Transverse colon (tissue), 4 donors: ENCODE data around the gene CLEC3B. TPM values are rescaled to one million over a fixed set of nuclear protein-coding genes. Genes with fewer than 3 reads are reported as not detected.

Experiments used
- DNase-seq: peaks from one replicate; pipeline ENCODE4 v3.0.0-alpha.2; 2019
- H3K27ac ChIP-seq, 4 donors: fragments of 200-600 bp; sonication (generic); 2 replicates each; pipeline ENCODE4 v1.5.1; 2016 to 2018; ENCODE audit warnings: inconsistent platforms in 4 of 4
- H3K27me3 ChIP-seq: fragments of 200-600 bp; sonication (generic); 2 replicates; pipeline ENCODE4 v1.5.1; 2017; ENCODE audit warnings: inconsistent platforms
- H3K36me3 ChIP-seq, 4 donors: fragments of 200-600 bp; sonication (generic); 2 replicates each; pipeline ENCODE4 v1.5.1; 2017 to 2019; ENCODE audit warnings: inconsistent platforms in 4 of 4
- H3K4me1 ChIP-seq, 4 donors: fragments of 200-600 bp; sonication (generic); 2 replicates each; pipeline ENCODE4 v1.5.1; 2017 to 2020; ENCODE audit warnings: inconsistent platforms in 4 of 4
- H3K4me3 ChIP-seq, 4 donors: fragments of 200-600 bp; sonication (generic); 1 replicate in 1 of 4; 2 replicates in 3 of 4; pipeline versions ENCODE4 v1.5.1 to v1.6.1; 2017 to 2019; ENCODE audit warnings: inconsistent platforms in 4 of 4
- H3K9me3 ChIP-seq, 2 donors: fragments of 200-600 bp; sonication (generic); 2 replicates each; pipeline ENCODE4 v1.5.1; 2017 to 2019; ENCODE audit warnings: inconsistent platforms in 2 of 2
- CTCF ChIP-seq, 5 experiments: fragments of 200-600 bp in 3 of 5; fragments of 450-650 bp in 2 of 5; sonication (generic) in 3 of 5; IDR thresholded peaks; 1 replicate in 2 of 5; 2 replicates in 3 of 5; pipeline ENCODE4 v1.5.1; 2016 to 2017; ENCODE audit warnings: antibody characterized with exemption in 5 of 5, inconsistent platforms in 3 of 5, mild to moderate bottlenecking in 2 of 5, moderate library complexity in 1 of 5
- EP300 ChIP-seq: sonication (generic); formaldehyde crosslinking; IDR thresholded peaks from one replicate; pipeline ENCODE4 v1.6.1; 2017; ENCODE audit warnings: antibody characterized with exemption, low read depth
- POLR2A ChIP-seq: fragments of 450-650 bp; IDR thresholded peaks from one replicate; pipeline ENCODE4 v1.6.1; 2016; ENCODE audit warnings: antibody characterized with exemption, mild to moderate bottlenecking, moderate library complexity
- POLR2AphosphoS5 ChIP-seq, 3 donors: sonication (generic); formaldehyde crosslinking; IDR thresholded peaks; one replicate each; pipeline ENCODE4 v1.6.1; 2016; ENCODE audit warnings: antibody characterized with exemption in 3 of 3
- WGBS, 2 donors: methylation state at CpG; one replicate each; pipeline ENCODE4 v1.1.5; 2018; ENCODE audit warnings: low coverage in 1 of 2; 5-methylcytosine and 5-hydroxymethylcytosine counted together
- in situ Hi-C, 4 donors: fragments of 200-750 bp; cut with MboI; loops; one replicate each; pipeline versions ENCODE4 v1.15.0 to v1.15.1; 2017; ENCODE audit warnings: low sequenced_read_pairs in 3 of 4, low pct_ligation_motif_present in 1 of 4, low pct_unique_long_range_greater_than_20kb in 1 of 4
- intact Hi-C: fragments of 100-400 bp; cut with DNase I; formaldehyde crosslinking; loops from one replicate; pipeline ENCODE4 v1.15.1; 2023; ENCODE audit warnings: low total_unique reads
- total RNA-seq, 4 donors: library from RNA; depleted of rRNA; stranded (reverse); fragments of >200 nt; gene quantifications; one replicate each; pipeline ENCODE4 v1.1.0, GENCODE V29; 2016

The CLEC3B gene
- total RNA-seq, 4 donors from 2014 or later: 6.0 to 70.7 (median 16.4) TPM

- TF ChIP-seq POLR2AphosphoS5 (IDR thresholded peaks at IDR 0.05) (no peak), CTCF (IDR thresholded peaks at IDR 0.05) (no peak), EP300 (no peak), POLR2A (no peak)
- no peaks in the 10 kb centered on the region for H3K36me3 ChIP-seq
- peaks cover 0 to 24% (median 9%) of the 10 kb centered on the region in 4 donors for H3K4me1 ChIP-seq
- no peaks in the 10 kb centered on the region for H3K9me3 ChIP-seq
- no peak overlapping the region for H3K27ac ChIP-seq
- WGBS, 2 donors: 76% methylated on average over 2 of the region's 2 CpGs; no CpG with 5 or more reads in 1 of the 2 donors
- in situ Hi-C loops: loop anchor here (5.0 to 25.0 kb wide), 5 partner anchors 171 to 621 kb away; no protein-coding TSS in a partner anchor
- DNase-seq: no peak
- H3K27me3 ChIP-seq: no peaks in the 10 kb centered on the region
- no peak overlapping the region for H3K4me3 ChIP-seq
- intact Hi-C loops: loop anchor here (5.0 kb wide), 1 partner anchor 171 kb away; no protein-coding TSS in a partner anchor
Measured at GRCh38 chr3:45041666-45042065, 15.6 kb downstream of the CLEC3B start.

DNA sequence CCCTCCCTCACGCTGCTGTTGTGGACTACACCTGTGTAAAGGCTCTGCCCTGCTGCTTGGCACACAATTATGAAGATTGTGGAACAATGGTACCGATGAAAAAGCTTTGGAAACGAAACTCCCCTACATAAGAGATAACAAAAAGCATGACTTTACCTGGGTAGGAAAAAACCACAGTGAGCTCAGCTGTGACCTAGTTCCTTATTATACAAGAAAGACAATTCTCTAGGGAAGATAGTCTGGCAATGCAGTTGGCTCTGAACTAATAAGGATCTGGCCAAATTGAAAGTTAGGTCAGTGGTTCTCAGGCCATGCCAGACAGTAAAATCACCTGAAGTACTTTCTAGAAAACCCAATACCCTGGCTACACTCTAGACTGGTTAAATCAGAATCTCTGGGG lies 16.1 kb downstream of the CLEC3B start:
- WGBS, 2 donors: 57 to 67% methylated on average over 2 to 3 of the region's 3 CpGs
- TF ChIP-seq POLR2A (no peak), POLR2AphosphoS5 (IDR thresholded peaks at IDR 0.05) (no peak), CTCF (IDR thresholded peaks at IDR 0.05) (no peak), EP300 (no peak)
- no peak overlapping the region for H3K4me3 ChIP-seq
- no peak for DNase-seq
- no peaks in the 10 kb centered on the region for H3K9me3 ChIP-seq
- peaks cover 0 to 19% (median 6%) of the 10 kb centered on the region in 4 donors for H3K4me1 ChIP-seq
- H3K27ac ChIP-seq: no peak overlapping the region
- intact Hi-C loops (loop anchor here (5.0 kb wide), 1 partner anchor 170 kb away; no protein-coding TSS in a partner anchor), in situ Hi-C loops (loop anchor here (5.0 to 25.0 kb wide), 5 partner anchors 170 to 620 kb away; no protein-coding TSS in a partner anchor)
- no peaks in the 10 kb centered on the region for H3K36me3 ChIP-seq
- no peaks in the 10 kb centered on the region for H3K27me3 ChIP-seq

- in situ Hi-C loops (loop anchor here (5.0 to 25.0 kb wide), 5 partner anchors 168 to 618 kb away; no protein-coding TSS in a partner anchor), intact Hi-C loops (loop anchor here (5.0 kb wide), 1 partner anchor 168 kb away; no protein-coding TSS in a partner anchor)
- DNase-seq: no peak
- TF ChIP-seq EP300 (no peak), CTCF (IDR thresholded peaks at IDR 0.05) (no peak), POLR2A (no peak), POLR2AphosphoS5 (IDR thresholded peaks at IDR 0.05) (no peak)
- Histone ChIP-seq H3K27ac (peak overlapping the region; percentile 7 to 47 (median 29)), H3K9me3 (no peaks in the 10 kb centered on the region), H3K4me3 (no peak overlapping the region), H3K4me1 (peaks cover 0 to 19% (median 6%) of the 10 kb centered on the region in 4 donors), H3K36me3 (no peaks in the 10 kb centered on the region), H3K27me3 (no peaks in the 10 kb centered on the region)
- WGBS, 2 donors: 75 to 76% methylated on average over 2 of the region's 2 CpGs
Measured at GRCh38 chr3:45043728-45044299, 17.7 kb downstream of the CLEC3B start.

- WGBS, 2 donors: 87% methylated on average over 4 of the region's 4 CpGs; no CpG with 5 or more reads in 1 of the 2 donors
- Histone ChIP-seq H3K4me1 (peaks cover 0 to 4% (median 0%) of the 10 kb centered on the region in 4 donors), H3K27ac (no peak overlapping the region), H3K27me3 (no peaks in the 10 kb centered on the region), H3K36me3 (no peaks in the 10 kb centered on the region), H3K9me3 (no peaks in the 10 kb centered on the region), H3K4me3 (no peak overlapping the region)
- in situ Hi-C loops (loop anchor here (10.0 to 25.0 kb wide), 3 partner anchors 167 to 614 kb away; no protein-coding TSS in a partner anchor), intact Hi-C loops (no loop called here)
- TF ChIP-seq POLR2A: no peak
- no peak for TF ChIP-seq POLR2AphosphoS5 (IDR thresholded peaks at IDR 0.05)
- TF ChIP-seq CTCF (IDR thresholded peaks at IDR 0.05): no peak
- no peak for TF ChIP-seq EP300
- no peak for DNase-seq
Measured at GRCh38 chr3:45048244-45048643, 22.1 kb downstream of the CLEC3B start.
